ENCODE results near the gene HAUS5.

DNA sequence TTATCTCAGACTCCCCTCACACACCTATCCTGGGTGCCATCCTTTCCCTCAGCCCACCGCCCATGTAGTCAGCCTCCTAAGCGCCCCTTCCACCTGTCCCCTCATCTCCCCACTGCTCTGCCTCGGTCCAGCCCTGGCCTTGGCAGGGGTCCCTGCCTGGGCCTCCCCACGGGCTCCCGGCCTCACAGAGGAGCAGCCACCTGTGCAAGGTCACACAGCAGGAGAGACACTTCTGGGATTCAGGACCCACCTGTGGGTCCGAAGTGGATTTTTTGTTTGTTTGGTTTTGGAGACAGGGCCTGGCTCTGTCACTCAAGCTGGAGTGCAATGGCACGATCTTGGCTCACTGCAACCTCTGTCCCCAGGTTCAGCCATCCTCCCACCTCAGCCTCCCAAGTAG, 53.1 kb downstream of the HAUS5 start:
- no peak for TF ChIP-seq EZH2 (IDR thresholded peaks at IDR 0.05; ENCODE audit: borderline replicate concordance, low read depth, low read length, poor library complexity, severe bottlenecking)
- no peak for TF ChIP-seq CTCF (conservative IDR thresholded peaks at IDR 0.05; ENCODE audit: low read depth, low read length)
